T-helper 17 cell (primary cell): Measurements from ENCODE around the gene ZBTB18. TPM values are rescaled to one million over a fixed set of nuclear protein-coding genes. Genes with fewer than 3 reads are reported as not detected.

ENCODE experiments used
- ATAC-seq: fragments of 150-1000 bp; cut with Tn5 transposase; 2 replicates; pipeline ENCODE4 v1.10.0; 2021; ENCODE audit warnings: mild to moderate bottlenecking, moderate library complexity
- DNase-seq, 3 donors: peaks; one replicate each; pipeline versions ENCODE4 v3.0.0 to v3.0.0-alpha.2; 2020 to 2021
- H3K9me3 ChIP-seq: one replicate; pipeline ENCODE4 v1.7.0; 2013; ENCODE audit warnings: low read length, mild to moderate bottlenecking; ENCODE audit not compliant: control insufficient read depth, poor library complexity, severe bottlenecking
- H3K27ac Mint-ChIP-seq: one replicate; pipeline ENCODE4 v1.8.0; 2022; ENCODE audit warnings: mild to moderate bottlenecking, moderate library complexity, mixed read lengths
- H3K27me3 Mint-ChIP-seq: one replicate; pipeline ENCODE4 v1.8.0; 2022; ENCODE audit warnings: mixed read lengths
- H3K36me3 Mint-ChIP-seq: one replicate; pipeline ENCODE4 v1.8.0; 2022; ENCODE audit warnings: low read depth, mixed read lengths
- H3K4me1 Mint-ChIP-seq: one replicate; pipeline ENCODE4 v1.8.0; 2022; ENCODE audit warnings: mild to moderate bottlenecking, mixed read lengths
- H3K4me3 Mint-ChIP-seq: one replicate; pipeline ENCODE4 v1.8.0; 2022; ENCODE audit warnings: mild to moderate bottlenecking, moderate library complexity, mixed read lengths
- total RNA-seq, 4 donors: library from RNA in 2 of 4; stranded (reverse) in 2 of 4; gene quantifications; one replicate each; pipeline ENCODE4 v1.2.3 and lab custom pipeline; 2022 to 2026

The ZBTB18 gene
- total RNA-seq, 2 donors from 2014 or later = 26.3 to 29.1 TPM

GRCh38 chr1:244060117-244060516 is 9.0 kb downstream of the ZBTB18 start:
- Mint-ChIP-seq H3K36me3 (no peaks in the 10 kb centered on the region), H3K27me3 (no peaks in the 10 kb centered on the region), H3K27ac (no peak overlapping the region), H3K4me1 (no peaks in the 10 kb centered on the region), H3K4me3 (no peak overlapping the region)
- ATAC-seq (no peak), DNase-seq (no peak)
- no peaks in the 10 kb centered on the region for H3K9me3 ChIP-seq

GRCh38 chr1:244060686-244061085 is 9.6 kb downstream of the ZBTB18 start:
- ATAC-seq (no peak), DNase-seq (no peak)
- H3K4me1 Mint-ChIP-seq = no peaks in the 10 kb centered on the region
- H3K27me3 Mint-ChIP-seq = no peaks in the 10 kb centered on the region
- no peaks in the 10 kb centered on the region for H3K9me3 ChIP-seq
- no peaks in the 10 kb centered on the region for H3K36me3 Mint-ChIP-seq
- no peak overlapping the region for H3K27ac Mint-ChIP-seq
- no peak overlapping the region for H3K4me3 Mint-ChIP-seq

- no peak for ATAC-seq
These were observed 11.2 kb downstream of the ZBTB18 start for GRCh38 chr1:244062156-244062725.

GRCh38 chr1:244063498-244063897 is 12.4 kb downstream of the ZBTB18 start:
- H3K36me3 Mint-ChIP-seq = no peaks in the 10 kb centered on the region
- DNase-seq (no peak), ATAC-seq (no peak)
- no peak overlapping the region for H3K4me3 Mint-ChIP-seq
- no peak overlapping the region for H3K27ac Mint-ChIP-seq
- no peaks in the 10 kb centered on the region for H3K27me3 Mint-ChIP-seq
- H3K9me3 ChIP-seq = no peaks in the 10 kb centered on the region
- no peaks in the 10 kb centered on the region for H3K4me1 Mint-ChIP-seq

More at GRCh38 chr1:244062156-244062725, 11.2 kb downstream of the ZBTB18 start:
- H3K4me1 Mint-ChIP-seq = no peaks in the 10 kb centered on the region
- no peak overlapping the region for H3K27ac Mint-ChIP-seq
- no peak for DNase-seq
- no peak overlapping the region for H3K4me3 Mint-ChIP-seq
- H3K36me3 Mint-ChIP-seq = no peaks in the 10 kb centered on the region
- no peaks in the 10 kb centered on the region for H3K9me3 ChIP-seq
- H3K27me3 Mint-ChIP-seq = no peaks in the 10 kb centered on the region

- H3K9me3 ChIP-seq = no peaks in the 10 kb centered on the region
- H3K27me3 Mint-ChIP-seq = no peaks in the 10 kb centered on the region
- H3K27ac Mint-ChIP-seq = no peak overlapping the region
- ATAC-seq = no peak
- H3K36me3 Mint-ChIP-seq = no peaks in the 10 kb centered on the region
- no peak for DNase-seq
- peaks cover 4% of the 10 kb centered on the region for H3K4me1 Mint-ChIP-seq
- H3K4me3 Mint-ChIP-seq = no peak overlapping the region
These were observed 13.5 kb downstream of the ZBTB18 start for GRCh38 chr1:244064621-244065020.

- H3K27me3 Mint-ChIP-seq = no peaks in the 10 kb centered on the region
- ATAC-seq (no peak), DNase-seq (no peak)
- no peak overlapping the region for H3K4me3 Mint-ChIP-seq
- no peak overlapping the region for H3K27ac Mint-ChIP-seq
- H3K9me3 ChIP-seq = no peaks in the 10 kb centered on the region
- peaks cover 4% of the 10 kb centered on the region for H3K4me1 Mint-ChIP-seq
- H3K36me3 Mint-ChIP-seq = no peaks in the 10 kb centered on the region
These were observed 14.1 kb downstream of the ZBTB18 start for GRCh38 chr1:244065063-244065793.

- H3K27me3 Mint-ChIP-seq = no peaks in the 10 kb centered on the region
- peaks cover 4% of the 10 kb centered on the region for H3K4me1 Mint-ChIP-seq
- H3K4me3 Mint-ChIP-seq = no peak overlapping the region
- H3K27ac Mint-ChIP-seq = no peak overlapping the region
- no peaks in the 10 kb centered on the region for H3K9me3 ChIP-seq
- ATAC-seq (no peak), DNase-seq (no peak)
- H3K36me3 Mint-ChIP-seq = no peaks in the 10 kb centered on the region
These were observed 14.9 kb downstream of the ZBTB18 start for GRCh38 chr1:244065960-244066388.

- peaks cover 4% of the 10 kb centered on the region for H3K4me1 Mint-ChIP-seq
- no peaks in the 10 kb centered on the region for H3K9me3 ChIP-seq
- H3K4me3 Mint-ChIP-seq = no peak overlapping the region
- DNase-seq = no peak
- H3K36me3 Mint-ChIP-seq = no peaks in the 10 kb centered on the region
- H3K27me3 Mint-ChIP-seq = no peaks in the 10 kb centered on the region
- no peak for ATAC-seq
- no peak overlapping the region for H3K27ac Mint-ChIP-seq
These were observed 16.1 kb downstream of the ZBTB18 start for GRCh38 chr1:244066954-244067716.

- Mint-ChIP-seq H3K4me3 (no peak overlapping the region), H3K27me3 (no peaks in the 10 kb centered on the region), H3K36me3 (no peaks in the 10 kb centered on the region), H3K4me1 (peaks cover 6% of the 10 kb centered on the region), H3K27ac (no peak overlapping the region)
- DNase-seq = no peak
- no peaks in the 10 kb centered on the region for H3K9me3 ChIP-seq
- no peak for ATAC-seq
These were observed 16.8 kb downstream of the ZBTB18 start for GRCh38 chr1:244067893-244068292.

- no peak for ATAC-seq
- no peaks in the 10 kb centered on the region for H3K27me3 Mint-ChIP-seq
These were observed 17.5 kb downstream of the ZBTB18 start for GRCh38 chr1:244068567-244068966.

GRCh38 chr1:244069326-244069898 is 18.3 kb downstream of the ZBTB18 start:
- H3K27ac Mint-ChIP-seq = no peak overlapping the region
- H3K36me3 Mint-ChIP-seq = no peaks in the 10 kb centered on the region
- no peak for DNase-seq
- no peak for ATAC-seq
- no peaks in the 10 kb centered on the region for H3K27me3 Mint-ChIP-seq
- peaks cover 13% of the 10 kb centered on the region for H3K4me1 Mint-ChIP-seq
- no peak overlapping the region for H3K4me3 Mint-ChIP-seq
- H3K9me3 ChIP-seq = no peaks in the 10 kb centered on the region

More at GRCh38 chr1:244068567-244068966, 17.5 kb downstream of the ZBTB18 start:
- Mint-ChIP-seq H3K4me1 (peaks cover 6% of the 10 kb centered on the region), H3K4me3 (no peak overlapping the region), H3K36me3 (no peaks in the 10 kb centered on the region), H3K27ac (no peak overlapping the region)
- no peaks in the 10 kb centered on the region for H3K9me3 ChIP-seq
- DNase-seq = no peak

- no peaks in the 10 kb centered on the region for H3K9me3 ChIP-seq
- ATAC-seq = peak; percentile 97
- H3K36me3 Mint-ChIP-seq = no peaks in the 10 kb centered on the region
These were observed 23.6 kb downstream of the ZBTB18 start for GRCh38 chr1:244074559-244075171.

GRCh38 chr1:244075247-244075722 is 24.2 kb downstream of the ZBTB18 start:
- H3K4me1 Mint-ChIP-seq = peaks cover 22% of the 10 kb centered on the region
- H3K27me3 Mint-ChIP-seq = no peaks in the 10 kb centered on the region
- H3K27ac Mint-ChIP-seq = peak overlapping the region; percentile 95
- no peak for DNase-seq
- peak; percentile 51 for ATAC-seq
- H3K36me3 Mint-ChIP-seq = no peaks in the 10 kb centered on the region
- peak overlapping the region; percentile 91 for H3K4me3 Mint-ChIP-seq
- no peaks in the 10 kb centered on the region for H3K9me3 ChIP-seq

More at GRCh38 chr1:244074559-244075171, 23.6 kb downstream of the ZBTB18 start:
- H3K4me3 Mint-ChIP-seq = peak overlapping the region; percentile 91
- peaks cover 22% of the 10 kb centered on the region for H3K4me1 Mint-ChIP-seq
- H3K27ac Mint-ChIP-seq = peak overlapping the region; percentile 95
- DNase-seq = peak; percentile 20 to 48 (median 42)
- no peaks in the 10 kb centered on the region for H3K27me3 Mint-ChIP-seq
